GM21786 (cell line): ENCODE results near the gene CTSA.
"Not testable (repeated sequence)": the region's sequence is repeated elsewhere in the genome, so short reads cannot be mapped to it uniquely, and the experiment has no call there.

Source experiments
- ATAC-seq: cut with Tn5 transposase; IDR thresholded peaks from one replicate; pipeline ENCODE4 v1.9.1; 2021; ENCODE audit not compliant: unreplicated experiment

CTSA gene

GRCh38 chr20:45866454-45866853, 24.7 kb upstream of the CTSA start:
- ATAC-seq: no peak

- ATAC-seq: no peak
These were observed 23.9 kb upstream of the CTSA start for GRCh38 chr20:45867136-45867818.

GRCh38 chr20:45867819-45868176, 23.3 kb upstream of the CTSA start:
- ATAC-seq: no peak

DNA sequence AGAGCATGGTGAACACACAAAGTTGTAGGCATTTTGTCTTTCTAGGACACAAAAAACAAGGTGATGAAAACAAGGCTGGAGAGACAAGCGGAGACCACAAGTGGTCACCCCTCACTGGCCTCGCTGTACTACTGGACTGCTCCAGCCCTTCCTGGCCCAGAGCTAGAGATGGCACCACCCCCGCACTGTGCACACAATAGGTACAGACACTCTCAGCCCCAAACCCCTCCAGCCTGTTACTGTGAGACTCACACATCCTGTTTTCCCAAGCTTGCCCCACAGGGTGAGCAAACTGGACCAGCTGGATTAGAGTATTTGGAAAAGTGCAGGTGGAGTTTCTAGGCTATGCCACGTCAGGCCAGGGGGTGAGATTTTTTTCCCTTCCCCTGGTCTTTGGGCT, 18.5 kb upstream of the CTSA start:
- ATAC-seq: no peak

- no peak for ATAC-seq
These were observed 17.6 kb upstream of the CTSA start for GRCh38 chr20:45873409-45874103.

DNA sequence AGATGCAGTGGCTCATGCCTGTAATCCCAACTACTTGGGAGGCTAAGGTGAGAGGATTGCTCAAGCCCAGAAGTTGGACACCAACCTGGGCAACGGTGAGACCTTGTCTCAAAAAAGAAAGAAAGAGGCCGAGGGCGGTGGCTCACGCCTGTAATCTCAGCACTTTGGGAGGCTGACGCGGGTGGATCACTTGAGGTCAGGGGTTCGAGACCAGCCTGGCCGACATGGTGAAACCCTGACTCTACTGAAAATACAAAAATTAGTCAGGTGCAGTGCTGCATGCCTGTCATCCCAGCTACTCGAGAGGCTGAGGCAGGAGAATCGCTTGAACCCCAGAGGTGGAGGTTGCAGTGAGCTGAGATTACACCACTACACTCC, 17.0 kb upstream of the CTSA start:
- ATAC-seq: not testable (repeated sequence)

DNA sequence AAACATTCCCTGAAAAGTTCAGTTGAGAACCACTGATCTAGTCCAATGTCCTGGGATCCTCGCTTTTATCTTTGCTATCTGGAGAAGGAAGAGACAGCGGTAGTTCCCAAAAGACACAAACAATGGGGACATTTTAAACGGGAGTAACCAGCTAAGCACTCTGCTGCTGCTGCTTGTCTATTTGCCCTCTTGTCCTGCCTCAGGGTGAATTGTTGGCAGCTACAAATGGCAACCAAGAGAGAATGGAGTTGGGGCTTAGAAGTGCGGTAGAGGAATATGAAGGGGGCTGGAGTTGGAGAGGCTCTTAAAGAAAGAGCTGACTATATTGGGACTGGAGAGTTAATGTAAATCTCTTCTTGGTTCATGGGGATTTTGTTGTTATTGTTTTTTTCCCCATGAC, 16.6 kb upstream of the CTSA start:
- no peak for ATAC-seq

DNA sequence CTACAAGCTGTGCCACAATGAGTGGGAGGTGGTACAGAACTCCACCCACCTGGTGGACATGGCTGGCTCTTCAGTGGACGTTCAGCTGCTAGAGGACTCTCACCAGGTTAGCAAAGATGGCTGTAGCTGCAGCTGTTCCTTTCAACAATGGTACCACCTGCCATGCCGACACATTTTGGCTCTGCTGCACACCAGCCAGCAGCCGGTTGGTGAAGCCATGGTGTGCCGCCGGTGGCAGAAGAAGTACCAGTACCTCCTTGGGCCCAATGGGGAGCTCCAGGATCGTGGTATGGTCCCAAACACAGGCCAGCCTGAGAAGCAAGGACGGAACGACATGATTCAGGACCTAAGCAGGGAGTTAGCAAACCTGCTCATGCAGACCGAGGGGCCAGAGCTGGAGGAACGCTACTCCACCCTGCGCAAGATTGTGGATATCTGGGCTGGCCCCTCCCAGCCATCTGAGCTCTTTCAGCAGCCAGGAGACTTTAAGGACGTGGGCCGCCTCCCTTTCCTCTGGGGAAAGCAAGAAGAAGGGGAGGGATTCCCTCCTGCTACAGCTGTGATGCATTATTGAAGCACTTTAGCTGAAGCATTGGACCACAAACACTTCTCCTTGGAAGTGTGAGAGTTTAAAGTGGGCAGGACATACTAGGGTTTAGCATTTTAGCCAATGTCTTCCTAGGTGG, 12.9 kb upstream of the CTSA start:
- ATAC-seq: no peak

DNA sequence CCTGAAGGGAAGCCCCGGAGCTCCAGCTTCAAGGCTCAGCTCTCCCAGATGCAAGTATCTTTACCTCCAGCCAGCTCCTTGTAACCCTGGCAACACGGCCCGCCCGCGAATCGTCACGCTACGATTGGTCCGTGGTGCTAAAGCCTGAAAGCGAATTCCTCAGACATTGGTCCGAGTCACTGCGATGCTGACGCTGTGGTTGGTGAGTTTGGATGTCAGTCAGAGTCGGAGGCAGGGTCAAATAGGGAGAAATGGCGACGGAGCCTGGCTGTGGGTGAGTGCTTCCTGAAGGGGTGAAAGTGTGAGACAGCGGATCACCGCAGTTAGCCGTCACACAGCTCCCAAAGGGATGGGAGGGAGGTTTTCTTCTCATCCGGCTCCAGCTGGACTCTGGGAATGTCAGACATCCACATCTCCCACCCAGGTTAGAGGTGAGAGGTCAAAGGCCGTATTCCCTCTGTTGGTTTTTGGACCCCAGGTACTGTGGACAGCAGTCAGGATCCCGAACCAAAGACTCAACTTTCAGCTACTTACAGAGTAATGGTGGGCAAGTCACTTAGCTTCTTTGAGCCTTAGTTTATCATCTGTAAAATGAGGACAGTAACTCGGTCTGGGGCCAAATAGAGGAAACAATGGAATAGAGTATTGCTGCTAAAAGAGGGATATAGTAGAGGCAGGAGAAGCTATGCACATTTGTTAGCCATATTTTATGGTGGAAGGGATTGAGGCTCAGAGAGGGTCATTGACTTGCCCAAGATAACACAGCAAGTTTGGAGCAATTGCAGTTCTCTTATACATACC, 9.9 kb upstream of the CTSA start, which contains the start of gene ZSWIM1:
Gene ZSWIM1 (plus strand): TSS at position 240 of the 801 bp plus-strand sequence. CDS start 1,366 bp downstream, outside the sequence.
- ATAC-seq: peak; percentile 97

GRCh38 chr20:45882469-45883099, 8.6 kb upstream of the CTSA start:
- ATAC-seq: no peak

GRCh38 chr20:45883100-45883469, 8.1 kb upstream of the CTSA start:
- no peak for ATAC-seq

GRCh38 chr20:45886590-45887345, 4.4 kb upstream of the CTSA start:
- no peak for ATAC-seq

- ATAC-seq: no peak
These were observed 3.8 kb upstream of the CTSA start, which contains the start of gene SPATA25 for GRCh38 chr20:45887346-45887715. TSS of gene SPATA25 (minus strand) at chr20:45887622. CDS start at chr20:45887590, 32 bp downstream.

DNA sequence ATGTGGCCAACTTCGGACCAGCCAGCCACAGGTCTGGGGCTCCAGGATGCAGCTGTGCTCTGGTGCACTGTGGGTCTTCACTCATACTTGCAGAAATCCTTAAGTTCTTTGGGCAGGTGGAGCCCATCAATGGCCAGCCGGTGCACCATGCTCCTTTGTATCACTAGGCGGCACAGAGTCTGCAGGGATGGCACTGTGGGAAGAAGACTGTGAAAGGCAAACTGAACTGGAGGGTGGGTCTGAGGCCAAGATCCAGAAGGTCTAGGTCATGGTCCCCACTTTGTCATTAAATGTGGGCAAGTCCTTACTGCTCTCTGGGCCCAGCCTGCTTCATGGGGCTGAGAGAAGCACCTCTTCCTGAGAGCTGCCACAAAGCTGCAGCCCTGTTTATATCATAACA, 2.5 kb upstream of the CTSA start:
- ATAC-seq: no peak

DNA sequence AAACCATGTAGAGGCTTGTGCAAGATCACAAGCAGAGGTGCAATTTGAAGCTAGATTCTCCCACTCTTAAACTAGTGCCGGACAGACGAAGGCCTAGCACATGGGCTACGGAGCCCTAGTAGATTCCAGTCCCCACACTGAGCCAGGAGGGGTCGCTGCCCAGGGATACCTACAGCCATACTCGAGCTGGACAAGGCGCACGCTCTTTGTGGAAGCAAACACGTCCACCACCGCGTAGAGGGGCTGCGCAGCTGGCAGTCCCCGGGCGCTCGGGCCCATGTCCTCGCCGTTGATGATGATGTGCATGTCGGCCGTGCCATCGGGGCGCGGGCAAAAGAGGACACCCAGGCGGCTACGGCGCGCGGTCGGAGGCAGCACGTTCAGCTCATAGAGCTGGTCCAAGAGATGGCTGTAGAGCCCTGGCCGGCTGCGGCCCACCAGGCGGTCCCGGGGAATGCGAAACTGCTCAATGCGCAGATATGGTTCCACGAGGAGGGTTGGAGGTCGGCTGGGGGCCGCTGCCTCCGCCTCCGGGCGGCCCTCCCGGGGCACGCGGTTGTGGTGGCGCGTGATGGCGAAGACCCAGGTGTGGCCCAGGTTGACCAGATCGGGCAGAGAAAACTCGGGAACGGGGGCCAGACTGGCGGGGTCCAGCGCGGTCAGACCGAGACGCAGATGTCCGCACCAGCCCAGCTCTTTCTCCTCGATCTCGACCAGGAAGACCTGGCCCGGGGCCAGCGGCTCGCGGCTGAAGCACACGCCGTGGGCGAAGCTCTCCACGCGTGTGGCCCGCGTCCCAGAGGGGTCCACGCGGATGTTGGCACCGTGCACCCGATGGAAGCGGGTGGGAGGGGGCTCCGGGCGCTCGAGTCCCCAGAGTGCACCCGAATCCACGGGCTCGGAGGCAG, 804 bp upstream of the CTSA start:
- ATAC-seq: no peak

DNA sequence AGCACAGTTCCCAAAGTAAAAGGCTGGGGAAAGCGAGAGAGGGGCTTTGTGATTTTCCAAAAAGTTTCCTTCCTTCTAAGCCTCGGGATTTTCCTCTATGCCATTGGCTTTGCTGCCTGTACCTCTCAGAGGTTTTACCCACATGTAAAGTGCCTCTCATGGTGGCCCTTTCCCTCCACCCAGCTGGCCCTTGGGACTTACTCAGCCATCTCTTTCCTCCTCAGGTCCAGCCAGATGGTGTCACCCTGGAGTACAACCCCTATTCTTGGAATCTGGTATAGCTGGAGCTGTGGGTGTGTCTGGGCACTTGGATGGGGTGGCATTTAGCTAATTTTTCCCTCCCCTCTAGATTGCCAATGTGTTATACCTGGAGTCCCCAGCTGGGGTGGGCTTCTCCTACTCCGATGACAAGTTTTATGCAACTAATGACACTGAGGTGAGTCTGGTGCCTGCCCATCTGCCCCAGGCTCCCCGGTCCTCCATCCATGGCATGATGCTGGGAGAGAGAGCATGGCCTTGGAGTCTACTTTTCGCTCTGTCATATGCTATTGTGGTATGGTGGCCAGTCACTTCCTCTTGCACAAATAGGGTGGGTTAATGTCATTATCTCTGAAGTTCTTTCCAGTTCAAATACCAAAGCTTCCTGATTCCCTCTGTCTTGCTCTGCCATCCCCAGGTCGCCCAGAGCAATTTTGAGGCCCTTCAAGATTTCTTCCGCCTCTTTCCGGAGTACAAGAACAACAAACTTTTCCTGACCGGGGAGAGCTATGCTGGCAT, 1.1 kb downstream of the CTSA start:
- no peak for ATAC-seq

- no peak for ATAC-seq
These were observed 1.8 kb downstream of the CTSA start for GRCh38 chr20:45892828-45893500.

DNA sequence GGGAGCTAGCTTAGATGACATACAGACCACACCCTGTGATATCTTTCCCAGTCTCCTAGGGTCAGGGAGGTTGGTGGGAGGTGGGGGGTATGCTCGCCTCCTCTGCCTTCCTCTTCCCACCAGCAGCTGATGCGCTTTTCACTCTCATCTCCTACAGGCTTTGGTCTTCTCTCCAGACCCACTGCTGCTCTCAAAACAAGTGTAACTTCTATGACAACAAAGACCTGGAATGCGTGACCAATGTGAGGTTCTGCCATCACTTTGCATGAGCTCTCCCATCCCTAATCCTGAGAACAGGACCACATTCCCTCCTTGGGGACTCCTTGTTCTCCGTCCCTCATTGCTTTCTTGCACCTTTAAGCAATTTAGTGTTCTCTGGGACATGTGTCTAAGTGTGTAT, 2.7 kb downstream of the CTSA start:
- ATAC-seq: no peak
